H9 (cell line): ENCODE data around the gene ABCD4. TPM values are rescaled to one million over a fixed set of nuclear protein-coding genes. Genes with fewer than 3 reads are reported as not detected.

Experiments used
- DNase-seq: peaks from one replicate; pipeline ENCODE4 v3.0.0-alpha.2; 2017
- H2AFZ ChIP-seq: one replicate; pipeline ENCODE4 v1.6.1; 2013; ENCODE audit warnings: mild to moderate bottlenecking, low read length, control low read depth, moderate library complexity
- H2AK5ac ChIP-seq: 2 replicates; pipeline ENCODE4 v1.6.1; 2013; ENCODE audit warnings: low read length, control low read depth, mixed read lengths; ENCODE audit not compliant: insufficient read length
- H2BK120ac ChIP-seq: one replicate; pipeline ENCODE4 v1.6.1; 2013; ENCODE audit warnings: low read depth, mild to moderate bottlenecking, low read length, control low read depth, inconsistent platforms; ENCODE audit not compliant: poor library complexity, severe bottlenecking
- H2BK12ac ChIP-seq: 2 replicates; pipeline ENCODE4 v1.6.1; 2013; ENCODE audit warnings: low read length, control low read depth, mixed read lengths, low read depth; ENCODE audit not compliant: insufficient read length
- H2BK15ac ChIP-seq: 2 replicates; pipeline ENCODE4 v1.6.1; 2013; ENCODE audit warnings: low read depth, low read length, control low read depth
- H2BK20ac ChIP-seq: one replicate; pipeline ENCODE4 v1.6.1; 2013; ENCODE audit warnings: low read depth, mild to moderate bottlenecking, low read length, control low read depth, inconsistent platforms; ENCODE audit not compliant: poor library complexity, severe bottlenecking
- H2BK5ac ChIP-seq: 2 replicates; pipeline ENCODE4 v1.6.1; 2013; ENCODE audit warnings: low read length, control low read depth, mixed read lengths; ENCODE audit not compliant: insufficient read length
- H3K14ac ChIP-seq: 2 replicates; pipeline ENCODE4 v1.6.1; 2013; ENCODE audit warnings: low read length, control low read depth; ENCODE audit not compliant: insufficient read depth
- H3K18ac ChIP-seq: 2 replicates; pipeline ENCODE4 v1.6.1; 2013; ENCODE audit warnings: low read depth, mild to moderate bottlenecking, mixed read lengths, low read length, control low read depth; ENCODE audit not compliant: insufficient read length
- H3K23ac ChIP-seq: 2 replicates; pipeline ENCODE4 v1.6.1; 2013; ENCODE audit warnings: low read length, control low read depth, mixed read lengths, low read depth; ENCODE audit not compliant: insufficient read length
- H3K23me2 ChIP-seq: 2 replicates; pipeline ENCODE4 v1.6.1; 2013; ENCODE audit warnings: low read depth, mild to moderate bottlenecking, mixed read lengths, low read length, control low read depth; ENCODE audit not compliant: insufficient read length, poor library complexity, severe bottlenecking
- H3K27ac ChIP-seq: 2 replicates; pipeline ENCODE4 v1.5.1; 2013; ENCODE audit warnings: low read length, control low read depth, mixed read lengths, low read depth; ENCODE audit not compliant: insufficient read length
- H3K27me3 ChIP-seq: 2 replicates; pipeline ENCODE4 v1.6.1; 2013; ENCODE audit warnings: low read length, control low read depth, inconsistent platforms; ENCODE audit not compliant: insufficient read depth
- H3K4ac ChIP-seq: 2 replicates; pipeline ENCODE4 v1.6.1; 2013; ENCODE audit warnings: low read depth, mild to moderate bottlenecking, control low read depth, inconsistent platforms, low read length, moderate library complexity
- H3K4me1 ChIP-seq: 2 replicates; pipeline ENCODE4 v1.6.1; 2013; ENCODE audit warnings: low read length, control low read depth, inconsistent platforms; ENCODE audit not compliant: insufficient read depth
- H3K4me2 ChIP-seq: 2 replicates; pipeline ENCODE4 v1.6.1; 2013; ENCODE audit warnings: low read length, control low read depth, mixed read lengths; ENCODE audit not compliant: insufficient read length, insufficient read depth
- H3K56ac ChIP-seq: 2 replicates; pipeline ENCODE4 v1.6.1; 2013; ENCODE audit warnings: low read depth, mild to moderate bottlenecking, mixed read lengths, low read length, control low read depth; ENCODE audit not compliant: insufficient read length
- H3K79me1 ChIP-seq: 2 replicates; pipeline ENCODE4 v1.6.1; 2013; ENCODE audit warnings: low read depth, mild to moderate bottlenecking, moderate library complexity, low read length, control low read depth, inconsistent platforms; ENCODE audit not compliant: insufficient read depth, poor library complexity, severe bottlenecking
- H3K79me2 ChIP-seq: 2 replicates; pipeline ENCODE4 v1.6.1; 2013; ENCODE audit warnings: low read length, control low read depth, inconsistent platforms; ENCODE audit not compliant: insufficient read depth
- H3K9ac ChIP-seq: 2 replicates; pipeline ENCODE4 v1.6.1; 2013; ENCODE audit warnings: low read length, control low read depth, mixed read lengths; ENCODE audit not compliant: insufficient read length; ENCODE audit errors: extremely low read depth
- H3K9me3 ChIP-seq: one replicate; pipeline ENCODE4 v1.6.1; 2013; ENCODE audit warnings: low read depth, low read length, inconsistent platforms; ENCODE audit not compliant: control insufficient read depth
- H3T11ph ChIP-seq: one replicate; pipeline ENCODE4 v1.6.1; 2013; ENCODE audit warnings: mild to moderate bottlenecking, low read length, control low read depth, inconsistent platforms
- H4K20me1 ChIP-seq: one replicate; pipeline ENCODE4 v1.6.1; 2013; ENCODE audit not compliant: control insufficient read depth, insufficient read length, insufficient read depth
- H4K5ac ChIP-seq: 2 replicates; pipeline ENCODE4 v1.6.1; 2013; ENCODE audit warnings: low read depth, mild to moderate bottlenecking, mixed read lengths, low read length, control low read depth; ENCODE audit not compliant: insufficient read length
- H4K8ac ChIP-seq: replicated peaks from 2 replicates; pipeline ENCODE4 v1.6.1; 2013; ENCODE audit warnings: low read length, control low read depth, mixed read lengths, low read depth; ENCODE audit not compliant: insufficient read length
- H4K91ac ChIP-seq: 2 replicates; pipeline ENCODE4 v1.6.1; 2013; ENCODE audit warnings: low read depth, mild to moderate bottlenecking, moderate library complexity, mixed read lengths, low read length, control low read depth; ENCODE audit not compliant: insufficient read length
- H3K27ac Mint-ChIP-seq, 3 experiments: 2 replicates in 2 of 3; 3 replicates in 1 of 3; pipeline ENCODE4 v1.8.0; 2020 to 2021; ENCODE audit warnings: mixed read lengths in 3 of 3, mild to moderate bottlenecking in 1 of 3, moderate library complexity in 1 of 3
- H3K27me3 Mint-ChIP-seq: 2 replicates; pipeline ENCODE4 v1.8.0; 2021; ENCODE audit warnings: low read depth, mild to moderate bottlenecking, moderate library complexity, mixed read lengths
- H3K36me3 Mint-ChIP-seq, 3 experiments: 2 replicates in 2 of 3; 3 replicates in 1 of 3; pipeline ENCODE4 v1.8.0; 2020 to 2021; ENCODE audit warnings: low read depth in 3 of 3, mixed read lengths in 3 of 3; ENCODE audit not compliant: insufficient read depth in 1 of 3
- H3K4me1 Mint-ChIP-seq, 2 experiments: 2 replicates each; pipeline ENCODE4 v1.8.0; 2020; ENCODE audit warnings: mixed read lengths in 2 of 2
- H3K4me3 Mint-ChIP-seq, 2 experiments: 2 replicates in 1 of 2; 3 replicates in 1 of 2; pipeline ENCODE4 v1.8.0; 2020 to 2021; ENCODE audit warnings: mild to moderate bottlenecking in 2 of 2, mixed read lengths in 2 of 2, moderate library complexity in 1 of 2
- H3K9me3 Mint-ChIP-seq, 2 experiments: 2 replicates in 1 of 2; 3 replicates in 1 of 2; pipeline ENCODE4 v1.8.0; 2020; ENCODE audit warnings: mild to moderate bottlenecking in 2 of 2, mixed read lengths in 2 of 2, moderate library complexity in 1 of 2
- WGBS: extraction: QIAGEN DNeasy Blood & Tissue Kit; methylation state at CpG from one replicate; pipeline ENCODE4 v1.1.7; 2013; ENCODE audit warnings: missing lambda C conversion rate, low lambda C conversion rate, mixed read lengths; ENCODE audit not compliant: insufficient read length; ENCODE audit errors: extremely low coverage; 5-methylcytosine and 5-hydroxymethylcytosine counted together
- total RNA-seq: library from RNA; stranded (reverse); gene quantifications from 2 replicates; pipeline ENCODE4 v1.2.1, GENCODE V29; 2021
- TF ChIP-seq, protein P1 (sequence below): fragments of 200-600 bp; sonication (generic); conservative IDR thresholded peaks from 3 replicates; pipeline ENCODE4 v1.8.0; 2021; ENCODE audit warnings: antibody characterized with exemption, mild to moderate bottlenecking

Gene ABCD4
- total RNA-seq, 1 experiment from 2014 or later, result 80.9 TPM

DNA sequence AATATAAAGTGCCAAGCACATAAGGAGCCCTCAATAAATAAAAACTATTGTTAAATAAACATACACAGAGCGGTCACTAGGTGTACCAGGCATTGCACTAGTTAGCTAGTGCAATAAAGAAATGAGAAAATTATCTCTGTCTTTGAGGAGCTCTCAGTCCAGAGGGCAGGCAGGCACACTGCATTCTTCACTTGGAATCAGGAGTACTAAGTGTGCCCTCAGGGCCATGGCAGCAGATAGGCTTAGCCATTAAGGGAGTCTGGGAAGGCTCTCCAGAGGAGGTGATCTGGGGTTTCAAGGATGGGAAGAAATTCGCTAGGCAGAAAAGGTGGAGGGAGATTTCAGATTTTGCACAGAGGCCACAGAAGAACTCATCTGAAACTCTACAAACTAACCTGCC, 9.1 kb downstream of the ABCD4 start:
- H2BK12ac ChIP-seq, result no peak overlapping the region
- no peaks in the 10 kb centered on the region for H4K20me1 ChIP-seq
- no peak overlapping the region for H3T11ph ChIP-seq
- no peak overlapping the region for H3K9ac ChIP-seq
- TF ChIP-seq, protein P1, sequence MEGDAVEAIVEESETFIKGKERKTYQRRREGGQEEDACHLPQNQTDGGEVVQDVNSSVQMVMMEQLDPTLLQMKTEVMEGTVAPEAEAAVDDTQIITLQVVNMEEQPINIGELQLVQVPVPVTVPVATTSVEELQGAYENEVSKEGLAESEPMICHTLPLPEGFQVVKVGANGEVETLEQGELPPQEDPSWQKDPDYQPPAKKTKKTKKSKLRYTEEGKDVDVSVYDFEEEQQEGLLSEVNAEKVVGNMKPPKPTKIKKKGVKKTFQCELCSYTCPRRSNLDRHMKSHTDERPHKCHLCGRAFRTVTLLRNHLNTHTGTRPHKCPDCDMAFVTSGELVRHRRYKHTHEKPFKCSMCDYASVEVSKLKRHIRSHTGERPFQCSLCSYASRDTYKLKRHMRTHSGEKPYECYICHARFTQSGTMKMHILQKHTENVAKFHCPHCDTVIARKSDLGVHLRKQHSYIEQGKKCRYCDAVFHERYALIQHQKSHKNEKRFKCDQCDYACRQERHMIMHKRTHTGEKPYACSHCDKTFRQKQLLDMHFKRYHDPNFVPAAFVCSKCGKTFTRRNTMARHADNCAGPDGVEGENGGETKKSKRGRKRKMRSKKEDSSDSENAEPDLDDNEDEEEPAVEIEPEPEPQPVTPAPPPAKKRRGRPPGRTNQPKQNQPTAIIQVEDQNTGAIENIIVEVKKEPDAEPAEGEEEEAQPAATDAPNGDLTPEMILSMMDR, result no peak
- H2BK15ac ChIP-seq, result no peak overlapping the region
- peaks cover 37 to 85% (median 81%) of the 10 kb centered on the region in 3 experiments for H3K36me3 Mint-ChIP-seq
- H3K79me2 ChIP-seq, result no peaks in the 10 kb centered on the region
- H3K4me1 Mint-ChIP-seq, result peaks cover 10 to 13% of the 10 kb centered on the region in 2 experiments
- H2AFZ ChIP-seq, result no peak overlapping the region
- no peaks in the 10 kb centered on the region for H3K27me3 ChIP-seq
- H3K23ac ChIP-seq, result no peak overlapping the region
- no peak overlapping the region for H2BK120ac ChIP-seq
- no peak overlapping the region for H3K27ac ChIP-seq
- no peaks in the 10 kb centered on the region; the same call in none of the 2 replicates for H3K27me3 Mint-ChIP-seq
- no peaks in the 10 kb centered on the region for H3K9me3 ChIP-seq
- H4K5ac ChIP-seq, result no peak overlapping the region
- no peak overlapping the region for H2BK5ac ChIP-seq
- H3K56ac ChIP-seq, result no peak overlapping the region
- H2AK5ac ChIP-seq, result no peak overlapping the region
- H3K79me1 ChIP-seq, result peaks cover 3% of the 10 kb centered on the region
- no peak for DNase-seq
- no peak overlapping the region for H4K8ac ChIP-seq
- H3K4me3 Mint-ChIP-seq, result no peak overlapping the region
- no peak overlapping the region for H3K14ac ChIP-seq
- H2BK20ac ChIP-seq, result no peak overlapping the region
- no peak overlapping the region for H3K4me2 ChIP-seq
- no peak overlapping the region for H3K18ac ChIP-seq
- no peaks in the 10 kb centered on the region for H3K23me2 ChIP-seq
- WGBS, result no CpG with 5 or more reads among the region's 2 CpGs
- no peaks in the 10 kb centered on the region; the same call in 1 of the 2 replicates for H3K4me1 ChIP-seq
- H3K4ac ChIP-seq, result no peak overlapping the region
- peak overlapping the region in 1 of 3 experiments; percentile 80; a peak in 1 of 7 replicates for H3K27ac Mint-ChIP-seq
- no peak overlapping the region for H4K91ac ChIP-seq
- no peaks in the 10 kb centered on the region for H3K9me3 Mint-ChIP-seq
